ENCODE results near the gene P2RY1.

- TF ChIP-seq CTCF (IDR thresholded peaks at IDR 0.05) (no peak), POLR2A (IDR thresholded peaks at IDR 0.05) (no peak)
Measured at GRCh38 chr3:152885076-152885475, 50.1 kb downstream of the P2RY1 start.

All from esophagus squamous epithelium (tissue), 4 donors.